Psoas muscle (tissue), 8 donors: ENCODE results near the gene AQP3. TPM values are rescaled to one million over a fixed set of nuclear protein-coding genes. Genes with fewer than 3 reads are reported as not detected.
A peak's percentile ranks its signal among the peaks of the same experiment; 100 is the strongest.
"Not testable (repeated sequence)": the region's sequence is repeated elsewhere in the genome, so short reads cannot be mapped to it uniquely, and the experiment has no call there.

Source experiments
- ATAC-seq, 4 donors: fragments of 200-7000 bp; cut with Tn5 transposase; one replicate each; pipeline ENCODE4 v1.9.1; 2020; ENCODE audit warnings: moderate library complexity in 3 of 4, mild to moderate bottlenecking in 2 of 4
- DNase-seq, 2 donors: peaks; one replicate each; pipeline ENCODE4 v3.0.0-alpha.2; 2020
- H3K27ac ChIP-seq: fragments of 200-600 bp; one replicate; pipeline ENCODE4 v1.8.0; 2022
- H3K27me3 ChIP-seq, 3 donors: fragments of 200-600 bp in 1 of 3; one replicate each; pipeline versions ENCODE4 v1.6.1 to v1.8.0; 2013 to 2022; ENCODE audit warnings: low read length in 2 of 3, mild to moderate bottlenecking in 2 of 3, moderate library complexity in 1 of 3; ENCODE audit not compliant: insufficient read depth in 3 of 3
- H3K36me3 ChIP-seq, 2 donors: fragments of 200-600 bp in 1 of 2; one replicate each; pipeline versions ENCODE4 v1.6.1 to v1.8.0; 2013 to 2022; ENCODE audit warnings: low read depth in 1 of 2, mild to moderate bottlenecking in 1 of 2, moderate library complexity in 1 of 2; ENCODE audit not compliant: insufficient read depth in 1 of 2
- H3K4me1 ChIP-seq: fragments of 200-600 bp; one replicate; pipeline ENCODE4 v1.8.0; 2022
- H3K4me3 ChIP-seq: fragments of 200-600 bp; one replicate; pipeline ENCODE4 v1.8.0; 2022; ENCODE audit warnings: mild to moderate bottlenecking
- H3K9me3 ChIP-seq: fragments of 200-600 bp; one replicate; pipeline ENCODE4 v1.8.0; 2022
- WGBS, 3 donors: extraction: QIAGEN DNeasy Blood & Tissue Kit; methylation state at CpG; one replicate each; pipeline versions ENCODE4 v1.1.6 to v1.1.7; 2013; 5-methylcytosine and 5-hydroxymethylcytosine counted together
- intact Hi-C, 2 donors: fragments of 100-400 bp; cut with DNase I; formaldehyde crosslinking; loops; one replicate each; pipeline versions ENCODE4 v1.11.0 to v1.14.2; 2022
- long read RNA-seq, 2 donors: library from polyadenylated mRNA; unstranded; transcript quantifications; one replicate each; pipeline ENCODE4 v2.0.0, GENCODE V29; 2021
- polyA plus RNA-seq, 3 donors: library from polyadenylated mRNA; stranded (reverse); fragments of 200-250 nt; gene quantifications; one replicate each; pipeline ENCODE4 v1.2.3, GENCODE V29; 2013
- total RNA-seq, 4 donors: library from RNA; stranded (reverse); fragmentation: NEBNext Ultra II Directional in 2 of 4; extraction: Animal tissue kit (Norgen Biotek cat#: 25700) in 2 of 4; gene quantifications; one replicate each; pipeline versions ENCODE4 v1.2.1 to v1.2.4, GENCODE V29; 2021 to 2023
- TF ChIP-seq, protein P1 (sequence below): fragments of 200-600 bp; IDR thresholded peaks from one replicate; pipeline ENCODE4 v1.8.0; 2022; ENCODE audit warnings: antibody characterized with exemption
- donor health status: healthy with polysubstance abuse.
- donor health status: DM: no; HTN: no; CAD: no; lungs with moderate emphysema.
- donor health status: Bipolar disorder and iron deficiency.
- donor health status: healthy.
- donor health status: DM: yes; HTN: yes; CAD: no.
- donor health status: DM: no; HTN: no; CAD: no.
- donor health status: DM: no; HTN: no; CAD: no.
- donor health status: DM: yes; HTN: yes; CAD: no.

AQP3 gene
- 10 to 100 TPM in 2 of 4 donors, 1 to 10 TPM in 2; 4.7 to 12.0 (median 8.4) TPM for total RNA-seq
- 1 to 10 TPM; 2.5 to 3.6 (median 3.1) TPM for polyA plus RNA-seq
- long read RNA-seq, donor 1, partial matches to known transcripts: 0 of 6 reads
- long read RNA-seq, donor 1, other reads (novel, unspliced or antisense): 2 of 6 reads
- long read RNA-seq, donor 2, partial matches to known transcripts: 1 of 4 reads
- long read RNA-seq, donor 2, other reads (novel, unspliced or antisense): 0 of 4 reads

DNA sequence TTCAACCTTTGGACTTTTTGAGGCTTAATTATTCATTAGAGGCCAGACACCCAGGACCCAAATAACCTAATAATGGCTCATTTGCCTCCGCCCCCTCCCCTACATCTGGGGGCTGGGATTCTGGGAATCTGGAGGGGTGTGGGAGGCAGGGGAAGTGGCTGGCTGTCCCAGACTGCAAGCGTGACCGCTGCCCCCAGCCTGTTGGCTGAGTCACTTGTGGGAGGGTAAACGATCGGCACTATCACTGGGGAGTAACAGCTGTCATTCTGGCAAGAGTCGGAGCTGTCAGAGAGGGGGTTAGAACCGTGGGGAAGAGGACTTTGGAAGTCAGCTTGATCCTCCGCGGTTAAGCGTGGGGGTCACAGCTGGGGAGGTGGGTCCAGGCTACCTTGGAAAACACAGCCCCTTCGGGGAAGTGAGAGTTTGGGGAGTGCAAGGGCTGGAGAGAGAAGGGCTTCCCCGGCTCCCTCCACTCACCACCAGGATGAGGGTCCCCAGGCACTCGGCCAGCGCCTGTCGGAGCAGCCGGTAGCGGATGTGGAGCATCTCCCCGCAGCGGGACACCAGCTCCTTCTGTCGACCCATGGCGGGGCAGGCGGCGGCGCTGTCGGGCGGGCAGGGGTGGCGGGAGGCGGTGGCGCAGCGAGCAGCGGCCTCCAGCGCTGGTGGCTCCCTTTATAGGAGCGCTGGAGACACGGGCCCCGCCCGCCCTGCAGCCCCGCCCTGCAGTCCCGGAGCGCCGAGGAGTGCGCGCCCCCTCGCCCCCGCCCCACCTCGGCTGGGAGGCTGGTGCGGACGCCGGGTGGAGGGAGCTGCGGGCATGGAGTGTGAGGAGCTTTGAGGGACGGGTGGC is at the start of gene AQP3:
Gene AQP3, minus strand, starts transcription at position 648 of the 853 bp plus-strand sequence. Its CDS starts 63 bp downstream, at position 585.
- H3K27ac ChIP-seq: peak within 1 kb of the TSS; percentile 58
- TF ChIP-seq, protein P1, sequence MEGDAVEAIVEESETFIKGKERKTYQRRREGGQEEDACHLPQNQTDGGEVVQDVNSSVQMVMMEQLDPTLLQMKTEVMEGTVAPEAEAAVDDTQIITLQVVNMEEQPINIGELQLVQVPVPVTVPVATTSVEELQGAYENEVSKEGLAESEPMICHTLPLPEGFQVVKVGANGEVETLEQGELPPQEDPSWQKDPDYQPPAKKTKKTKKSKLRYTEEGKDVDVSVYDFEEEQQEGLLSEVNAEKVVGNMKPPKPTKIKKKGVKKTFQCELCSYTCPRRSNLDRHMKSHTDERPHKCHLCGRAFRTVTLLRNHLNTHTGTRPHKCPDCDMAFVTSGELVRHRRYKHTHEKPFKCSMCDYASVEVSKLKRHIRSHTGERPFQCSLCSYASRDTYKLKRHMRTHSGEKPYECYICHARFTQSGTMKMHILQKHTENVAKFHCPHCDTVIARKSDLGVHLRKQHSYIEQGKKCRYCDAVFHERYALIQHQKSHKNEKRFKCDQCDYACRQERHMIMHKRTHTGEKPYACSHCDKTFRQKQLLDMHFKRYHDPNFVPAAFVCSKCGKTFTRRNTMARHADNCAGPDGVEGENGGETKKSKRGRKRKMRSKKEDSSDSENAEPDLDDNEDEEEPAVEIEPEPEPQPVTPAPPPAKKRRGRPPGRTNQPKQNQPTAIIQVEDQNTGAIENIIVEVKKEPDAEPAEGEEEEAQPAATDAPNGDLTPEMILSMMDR: peak; percentile 24
- intact Hi-C loops: no loop called here

DNA sequence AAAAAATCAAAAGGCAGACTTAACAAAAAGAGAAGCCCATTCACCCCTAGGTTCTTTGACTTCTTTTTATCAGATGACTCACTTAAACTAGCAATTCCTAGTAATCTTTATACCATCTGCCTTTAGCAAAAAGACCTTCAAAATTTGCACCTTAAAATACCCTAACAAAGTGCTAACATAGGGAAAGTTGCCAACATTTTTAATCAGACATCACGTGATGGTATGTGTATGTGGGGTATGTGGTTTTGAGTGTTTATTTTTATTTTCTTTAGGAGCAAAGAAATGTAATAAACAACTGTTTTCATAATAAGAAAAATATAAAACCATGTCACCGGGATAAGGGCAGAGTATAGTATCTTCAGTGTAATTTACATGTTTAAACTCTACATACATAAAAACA is 46.4 kb upstream of the AQP3 start:
- DNase-seq, ATAC-seq, H3K9me3 ChIP-seq, H3K27me3 ChIP-seq, H3K4me1 ChIP-seq, intact Hi-C loops, H3K4me3 ChIP-seq, H3K36me3 ChIP-seq, H3K27ac ChIP-seq: not testable (repeated sequence)
- WGBS, 3 donors: 62 to 77% (median 67%) methylated on average over 2 of the region's 2 CpGs

More for the DNA sequence above, at the start of gene AQP3:
- Histone ChIP-seq H3K9me3 (no peaks in the 10 kb centered on the region), H3K36me3 (no peaks in the 10 kb centered on the region), H3K4me3 (peak within 1 kb of the TSS; percentile 67), H3K4me1 (peaks cover 14% of the 10 kb centered on the region), H3K27me3 (no peaks in the 10 kb centered on the region)
- peak; percentile 86 to 94 (median 90) for ATAC-seq
- WGBS, 3 donors: 1% methylated on average over 42 to 50 of the region's 50 CpGs
- DNase-seq: peak; percentile 69 to 81

- intact Hi-C loops: no loop called here
- Histone ChIP-seq H3K36me3 (no peaks in the 10 kb centered on the region), H3K27me3 (no peaks in the 10 kb centered on the region), H3K9me3 (no peaks in the 10 kb centered on the region), H3K27ac (no peak overlapping the region), H3K4me1 (no peaks in the 10 kb centered on the region), H3K4me3 (no peak overlapping the region)
- ATAC-seq (no peak), DNase-seq (no peak)
- 72 to 84% (median 79%) methylated on average over 2 of the region's 2 CpGs for WGBS, 3 donors
- TF ChIP-seq, protein P1: no peak
Measured at GRCh38 chr9:33489066-33489465, 41.7 kb upstream of the AQP3 start.

GRCh38 chr9:33485312-33485711 is 37.9 kb upstream of the AQP3 start:
- H3K27ac ChIP-seq, H3K4me3 ChIP-seq, H3K27me3 ChIP-seq, H3K36me3 ChIP-seq, H3K4me1 ChIP-seq, DNase-seq, ATAC-seq, intact Hi-C loops, H3K9me3 ChIP-seq: not testable (repeated sequence)

DNA sequence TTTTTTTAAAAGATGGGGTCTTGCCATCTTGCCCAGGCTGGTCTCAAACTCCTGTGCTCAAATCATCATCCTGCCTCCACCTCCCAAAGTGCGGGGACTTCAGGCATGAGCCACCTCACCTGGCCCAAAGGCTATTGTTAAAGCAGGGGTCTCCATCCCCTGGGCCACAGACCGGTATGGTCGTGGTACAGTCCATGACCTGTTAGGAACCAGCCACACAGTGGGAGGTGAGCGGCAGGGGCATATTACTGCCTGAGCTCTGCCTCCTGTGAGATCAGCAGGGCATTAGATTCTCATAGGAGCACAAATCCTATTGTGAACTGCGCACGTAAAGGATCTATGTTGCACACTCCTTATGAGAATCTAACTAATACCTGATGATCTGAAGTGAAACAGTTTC is 33.6 kb upstream of the AQP3 start:
- Histone ChIP-seq H3K27me3 (no peaks in the 10 kb centered on the region), H3K27ac (no peak overlapping the region), H3K9me3 (no peaks in the 10 kb centered on the region), H3K4me3 (no peak overlapping the region), H3K36me3 (no peaks in the 10 kb centered on the region), H3K4me1 (no peaks in the 10 kb centered on the region)
- TF ChIP-seq, protein P1: no peak
- ATAC-seq (no peak), DNase-seq (no peak)
- WGBS, 3 donors: 88 to 94% (median 93%) methylated on average over 6 of the region's 6 CpGs
- intact Hi-C loops: no loop called here
